HG03442 (cell line): ENCODE results near the gene MRGPRD.
"Not testable (repeated sequence)": the region's sequence is repeated elsewhere in the genome, so short reads cannot be mapped to it uniquely, and the experiment has no call there.

Source experiments
- ATAC-seq: cut with Tn5 transposase; IDR thresholded peaks from one replicate; pipeline ENCODE4 v1.9.1; 2021; ENCODE audit warnings: mild to moderate bottlenecking, moderate library complexity; ENCODE audit not compliant: unreplicated experiment

MRGPRD gene

GRCh38 chr11:69006816-69007215 lies 26.0 kb upstream of the MRGPRD start:
- no peak for ATAC-seq

GRCh38 chr11:69005631-69006368 lies 25.0 kb upstream of the MRGPRD start:
- ATAC-seq: no peak

DNA sequence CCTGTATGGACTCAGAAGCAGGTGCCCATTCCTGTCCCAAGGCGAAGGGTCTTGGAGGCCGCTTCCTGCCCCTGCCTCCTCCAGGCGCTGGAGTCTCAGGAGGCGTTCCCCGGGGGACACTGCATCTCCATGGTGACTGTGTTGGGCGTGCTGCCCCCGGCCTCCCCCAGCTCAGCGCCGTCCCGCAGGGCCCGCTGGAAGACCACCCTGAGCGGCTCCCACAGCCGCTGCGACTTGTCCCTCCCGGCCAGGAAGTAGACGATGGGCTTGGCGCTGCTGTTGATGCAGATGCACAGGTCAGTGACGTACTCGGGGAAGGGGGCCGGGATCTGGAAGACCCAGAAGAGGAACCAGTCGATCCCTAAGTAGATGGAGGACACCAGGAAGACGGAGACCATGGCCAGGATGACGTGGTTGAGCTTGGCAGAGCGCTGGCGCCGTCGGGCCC lies 24.4 kb upstream of the MRGPRD start:
- ATAC-seq: no peak

DNA sequence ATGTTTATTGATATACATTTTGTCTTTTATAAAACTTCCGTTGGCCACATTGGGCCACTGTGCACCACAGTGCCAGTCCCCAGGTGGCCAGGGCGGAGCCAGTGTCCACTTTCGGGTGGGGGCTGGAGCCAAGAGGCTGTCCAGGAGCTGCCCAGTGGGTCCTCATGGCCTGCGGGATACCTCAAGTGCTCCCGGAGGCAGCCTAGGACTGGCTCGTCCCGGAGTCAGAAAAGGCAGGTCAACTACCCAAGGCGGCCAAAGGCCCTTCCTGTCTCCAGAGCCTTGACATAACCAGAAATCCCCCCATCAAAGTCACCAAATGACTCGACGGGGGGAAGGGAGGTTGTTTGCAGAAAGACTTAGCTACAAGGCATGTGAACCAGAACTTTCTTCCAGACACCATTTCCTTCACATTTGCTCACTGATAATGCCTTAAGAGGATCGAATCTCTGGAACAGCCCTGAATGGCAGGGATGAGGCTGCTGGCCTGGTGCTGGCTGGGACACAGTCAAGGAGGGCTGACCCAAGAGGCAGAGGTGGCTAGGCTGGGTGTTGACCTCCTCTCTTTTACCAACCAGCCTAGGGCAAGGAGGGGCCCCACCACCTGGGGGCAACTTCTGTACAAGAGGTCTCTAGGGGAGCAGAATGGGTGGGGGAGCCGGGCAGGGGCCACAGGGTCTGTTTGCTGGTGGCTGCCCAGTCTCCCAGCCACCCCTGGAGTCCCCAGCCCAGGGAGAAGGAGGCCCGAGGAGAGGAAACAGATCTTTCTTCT lies 23.8 kb upstream of the MRGPRD start:
- ATAC-seq: no peak

- no peak for ATAC-seq
Observed at GRCh38 chr11:69003866-69004367, 23.1 kb upstream of the MRGPRD start.

GRCh38 chr11:69003301-69003865 lies 22.6 kb upstream of the MRGPRD start:
- ATAC-seq: no peak

GRCh38 chr11:69002570-69003231 lies 21.9 kb upstream of the MRGPRD start:
- no peak for ATAC-seq

GRCh38 chr11:69002110-69002569 lies 21.4 kb upstream of the MRGPRD start:
- ATAC-seq: no peak

DNA sequence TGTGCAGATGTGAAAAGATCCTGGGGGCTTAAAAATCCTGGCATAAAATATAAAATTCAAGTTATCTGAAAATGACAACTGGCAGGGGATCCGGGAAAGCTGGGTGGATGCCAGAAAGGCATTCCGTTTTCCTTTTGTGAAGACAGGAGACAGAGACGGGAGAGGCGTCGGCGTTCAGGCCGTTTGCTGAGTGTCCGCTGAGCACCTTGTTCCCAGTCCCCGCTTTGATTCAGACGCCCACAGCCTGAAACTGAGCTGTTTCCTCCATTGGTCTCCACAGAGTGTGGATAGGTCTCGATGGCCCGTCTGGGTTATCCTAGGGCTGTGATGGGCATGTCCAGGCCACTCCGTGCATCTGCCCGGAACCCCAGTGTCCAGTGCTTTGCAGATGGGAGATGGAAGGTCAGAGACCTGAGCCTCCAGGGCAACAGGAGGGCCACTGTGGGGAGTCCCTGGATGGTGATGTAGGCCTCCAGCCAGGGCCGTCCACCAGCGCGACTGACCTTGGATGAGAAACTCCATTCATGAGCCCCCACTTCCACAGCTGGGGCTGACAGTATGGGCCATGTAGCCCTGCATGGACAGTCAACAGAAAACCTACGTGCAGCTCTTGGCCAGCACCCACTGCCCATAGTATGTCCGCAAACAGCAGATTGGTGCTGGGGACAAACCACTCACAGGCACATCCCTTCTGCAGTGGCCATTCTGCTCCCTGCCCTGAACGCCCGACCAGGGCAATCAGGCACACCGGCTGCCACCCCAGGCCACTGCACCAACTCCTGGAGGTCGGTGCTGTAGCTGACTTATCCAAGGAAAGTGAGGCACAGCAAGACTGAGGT lies 20.7 kb upstream of the MRGPRD start:
- ATAC-seq: no peak

DNA sequence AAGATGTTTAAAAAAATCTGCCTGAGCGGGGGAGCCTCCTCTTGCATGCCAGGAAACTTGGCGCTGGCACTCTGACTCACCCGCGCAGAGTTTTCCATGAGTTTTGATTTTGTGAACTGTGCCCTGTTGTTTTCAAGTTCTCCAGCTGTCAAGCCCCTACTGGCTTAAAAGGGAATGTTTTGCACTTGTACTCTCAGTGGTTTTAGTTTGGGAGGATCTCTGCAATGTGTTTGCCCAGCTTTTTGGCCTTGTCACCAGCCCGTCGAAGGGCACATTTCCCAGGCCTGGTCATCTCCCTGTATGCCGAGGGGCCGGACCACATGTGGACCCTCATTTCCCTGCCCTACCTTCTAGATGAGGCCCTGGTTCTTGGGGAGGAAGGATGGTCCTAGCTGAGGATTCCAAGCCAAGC lies 20.1 kb upstream of the MRGPRD start:
- ATAC-seq: no peak

- ATAC-seq: no peak
Observed at GRCh38 chr11:69000391-69000790, 19.6 kb upstream of the MRGPRD start.

- not testable (repeated sequence) for ATAC-seq
Observed at GRCh38 chr11:68999748-69000355, 19.1 kb upstream of the MRGPRD start.

GRCh38 chr11:68999093-68999747 lies 18.4 kb upstream of the MRGPRD start:
- no peak for ATAC-seq

- ATAC-seq: no peak
Observed at GRCh38 chr11:68998390-68998911, 17.7 kb upstream of the MRGPRD start.

DNA sequence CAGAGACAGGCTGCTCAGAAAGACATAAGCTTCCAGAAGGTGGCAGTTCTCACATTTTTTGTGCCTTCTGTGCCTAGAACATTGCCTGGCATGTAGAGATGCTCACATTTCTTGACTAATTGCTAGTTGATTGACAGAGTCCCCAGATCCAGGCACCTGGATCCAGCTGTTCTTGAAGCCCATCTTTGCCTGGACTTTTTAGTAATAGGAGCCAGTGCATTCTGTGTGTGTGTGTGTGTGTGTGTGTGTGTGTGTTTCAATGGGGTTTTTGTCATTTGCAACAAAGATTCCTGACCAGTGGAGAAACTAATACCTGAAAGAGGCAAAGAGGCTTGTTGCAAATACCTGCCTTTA lies 17.2 kb upstream of the MRGPRD start:
- no peak for ATAC-seq

DNA sequence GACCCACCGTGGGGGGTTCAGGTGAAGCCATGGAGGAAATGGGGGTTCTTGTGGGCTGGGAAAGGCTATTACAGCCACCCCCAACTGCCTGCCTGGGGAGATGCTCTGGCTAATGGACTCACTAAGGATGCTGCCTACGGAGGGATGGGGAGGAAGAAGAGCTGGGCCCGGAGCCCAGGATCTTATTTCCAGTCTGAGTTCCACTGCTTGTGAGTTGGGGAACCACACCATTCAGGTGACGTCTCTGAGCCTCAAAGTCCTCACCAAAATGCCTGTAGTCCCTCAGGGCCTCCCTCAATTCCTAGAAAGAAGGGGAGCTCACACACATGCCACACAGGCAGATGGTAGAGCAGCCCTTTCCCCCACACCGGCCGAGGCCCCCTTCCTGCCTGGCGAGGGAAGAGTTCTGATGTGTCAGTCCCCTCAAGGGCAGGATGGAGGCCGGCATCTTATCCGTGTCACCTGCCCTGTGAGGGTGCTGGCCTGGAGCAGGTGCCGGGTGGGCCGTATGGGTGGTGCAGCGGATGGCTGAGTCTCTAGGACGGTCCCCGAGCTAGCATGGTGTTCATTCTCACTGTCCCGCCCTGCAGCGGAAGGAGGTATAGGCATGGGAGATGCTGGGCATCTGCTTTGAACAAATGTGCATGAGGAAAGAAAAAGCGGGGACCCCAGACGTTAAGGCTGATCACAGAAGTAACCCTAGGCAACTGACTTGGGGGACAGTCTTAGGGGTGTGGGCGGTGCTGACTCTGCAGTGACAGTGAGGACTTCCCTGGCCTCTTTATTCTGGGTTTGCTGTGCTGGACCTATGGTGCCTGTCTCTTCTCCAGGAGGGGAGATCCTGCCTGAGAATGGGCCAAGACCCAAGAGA lies 16.6 kb upstream of the MRGPRD start:
- ATAC-seq: no peak

DNA sequence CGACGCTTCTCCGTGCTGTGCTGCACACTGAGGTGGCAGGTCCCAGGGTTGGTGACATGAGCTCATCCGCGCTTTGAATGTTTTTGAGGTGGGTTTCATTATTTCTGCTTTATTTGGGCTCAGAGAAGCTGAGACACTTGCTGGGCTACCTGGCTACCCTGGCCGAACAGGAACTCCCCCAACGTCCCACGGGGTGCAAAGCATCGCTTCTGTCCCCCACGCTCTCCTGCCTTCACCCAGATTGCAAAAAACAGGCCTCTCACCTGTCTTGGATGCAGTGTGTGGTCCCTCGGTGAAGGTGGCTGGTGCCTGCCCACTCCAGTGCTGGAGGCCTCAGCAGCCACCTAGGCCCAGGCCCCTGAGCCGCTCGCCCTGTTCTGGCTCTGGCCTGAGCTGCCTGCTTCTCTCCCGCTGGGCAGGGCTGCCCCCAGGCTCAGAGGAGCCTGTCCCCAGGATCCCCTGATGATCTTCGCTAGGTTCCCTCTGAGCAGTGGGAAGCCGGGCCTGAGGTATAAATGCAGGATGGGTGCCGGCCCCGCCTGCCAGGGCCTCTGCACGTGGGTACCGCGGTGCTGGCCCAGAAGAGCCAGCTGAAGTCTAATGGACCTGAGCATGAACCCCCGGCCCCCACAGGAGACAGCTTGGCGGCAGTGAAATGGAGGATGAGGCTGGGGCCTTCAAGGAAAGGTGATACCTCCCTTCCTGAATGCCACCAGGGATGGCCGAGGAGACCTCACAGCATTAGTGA lies 15.8 kb upstream of the MRGPRD start:
- no peak for ATAC-seq
